Measurements from ENCODE around the gene RPTOR.
"Not testable (repeated sequence)": the region's sequence is repeated elsewhere in the genome, so short reads cannot be mapped to it uniquely, and the experiment has no call there.

RPTOR gene

DNA sequence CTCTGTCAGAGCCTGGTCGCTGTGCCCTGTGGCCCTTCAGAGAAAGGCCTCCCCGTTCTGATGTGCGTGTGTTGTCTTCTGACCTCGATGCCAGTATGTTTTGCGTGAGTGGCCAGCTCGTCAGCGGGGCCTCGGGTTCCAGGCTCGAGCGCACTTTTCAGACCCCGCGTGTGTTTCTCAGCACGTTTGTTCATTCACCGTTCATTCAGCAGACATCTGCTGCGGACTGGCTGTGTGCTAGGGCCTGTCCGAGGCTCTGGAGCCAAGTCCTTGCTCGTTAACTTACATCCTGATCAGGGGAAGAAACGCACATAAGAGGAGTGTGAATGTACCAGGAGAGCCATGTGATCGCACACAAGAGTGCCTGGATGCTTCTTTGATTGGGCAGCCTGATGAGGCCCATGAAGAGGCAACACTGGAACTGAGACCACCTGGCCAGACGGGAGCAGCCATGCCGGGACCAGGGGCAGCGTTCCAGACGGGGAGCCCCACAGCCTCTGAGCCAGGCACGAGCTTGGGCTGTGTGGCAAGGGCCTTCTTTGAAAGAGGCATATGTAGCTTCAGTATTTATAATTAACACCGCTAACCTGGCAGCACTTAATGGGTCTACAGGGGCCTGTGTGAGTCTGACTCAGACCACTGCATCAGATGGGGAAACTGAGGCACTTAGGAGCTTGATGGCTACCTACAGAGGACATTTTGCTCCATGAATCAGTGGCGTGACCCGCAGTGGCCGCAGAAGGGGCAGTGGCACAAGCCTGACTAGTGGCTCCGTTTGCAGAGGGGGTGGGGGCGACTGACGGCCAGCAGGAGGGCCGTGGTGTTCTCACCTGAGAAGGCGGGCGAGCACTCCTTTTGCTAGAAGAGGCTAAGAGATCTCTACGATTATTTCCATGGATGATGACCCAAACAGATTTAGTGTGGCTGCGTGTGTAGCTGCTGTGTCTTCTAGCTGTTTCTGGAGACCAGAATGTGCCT, 259.1 kb downstream of the RPTOR start:
- H3K27me3 Mint-ChIP-seq: no peaks in the 10 kb centered on the region
- no peak overlapping the region for H3K4me3 Mint-ChIP-seq
- H3K36me3 Mint-ChIP-seq (ENCODE audit: low read depth): peaks cover 62% of the 10 kb centered on the region
- peaks cover 29% of the 10 kb centered on the region for H3K4me1 Mint-ChIP-seq (ENCODE audit: low read depth)
- H3K9me3 Mint-ChIP-seq: peaks cover 18% of the 10 kb centered on the region
- peak; percentile 25 for DNase-seq
- H3K27ac Mint-ChIP-seq: peak overlapping the region; percentile 38

DNA sequence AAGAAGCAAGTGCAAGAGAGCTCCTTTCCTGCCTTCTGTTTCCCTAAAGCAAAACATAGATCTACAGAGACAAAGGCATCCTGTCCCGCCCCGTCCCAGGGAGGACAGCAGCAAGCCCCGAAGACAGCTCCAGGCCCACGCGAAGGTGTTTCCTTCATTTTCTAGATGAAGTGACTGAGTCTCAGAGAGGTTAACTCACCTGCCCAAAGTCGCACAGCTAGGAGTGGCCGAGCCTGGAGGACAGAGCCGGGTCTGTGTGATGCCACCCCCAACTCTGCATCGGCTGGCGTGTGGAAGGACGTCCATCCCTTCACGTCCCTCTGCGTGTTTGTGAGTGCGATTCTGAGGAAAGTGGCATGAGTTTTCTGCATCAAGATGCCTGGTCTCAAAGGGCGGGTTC, 259.8 kb downstream of the RPTOR start:
- peak overlapping the region; percentile 38 for H3K27ac Mint-ChIP-seq

DNA sequence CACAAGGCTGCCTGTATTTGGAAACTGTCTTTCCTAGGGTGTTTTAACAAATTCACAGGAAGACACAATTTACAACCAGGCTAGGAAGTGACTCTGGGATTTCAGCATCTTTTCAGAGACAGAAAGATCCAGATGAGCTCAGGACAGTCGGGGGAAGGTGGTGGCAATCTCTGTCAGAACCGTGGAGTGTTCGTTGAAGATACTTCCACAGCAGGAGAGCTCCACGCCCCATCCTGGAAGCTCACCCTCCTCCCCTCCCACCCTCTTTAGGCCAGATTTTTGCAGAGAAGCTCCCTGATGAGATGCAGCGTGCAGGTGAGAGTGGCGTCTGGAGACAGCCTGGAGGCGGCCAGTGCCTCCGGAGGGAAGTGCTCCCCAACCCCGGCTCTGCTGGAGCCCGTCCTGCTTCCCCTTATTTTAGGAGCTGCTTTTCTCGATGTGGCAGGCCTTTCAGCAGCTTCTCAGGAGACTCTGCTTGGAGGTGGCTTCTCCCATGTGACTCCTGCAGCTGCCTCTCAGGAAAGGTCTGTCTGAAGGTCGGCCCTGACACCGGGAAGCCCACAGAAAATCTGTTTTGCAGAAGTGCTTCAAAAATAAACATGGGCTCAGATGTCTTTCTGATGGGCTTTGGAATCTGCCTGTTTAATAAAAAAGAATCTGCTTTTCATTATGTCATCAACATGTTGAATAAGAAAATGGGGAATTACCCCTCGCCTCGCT, 260.6 kb downstream of the RPTOR start:
- no peaks in the 10 kb centered on the region for H3K27me3 Mint-ChIP-seq
- peaks cover 62% of the 10 kb centered on the region for H3K36me3 Mint-ChIP-seq (ENCODE audit: low read depth)
- H3K4me1 Mint-ChIP-seq (ENCODE audit: low read depth): peaks cover 24% of the 10 kb centered on the region
- H3K27ac Mint-ChIP-seq: peak overlapping the region; percentile 48
- H3K4me3 Mint-ChIP-seq: no peak overlapping the region
- H3K9me3 Mint-ChIP-seq: peaks cover 18% of the 10 kb centered on the region
- peak; percentile 20 for DNase-seq

More for the DNA sequence above, 259.8 kb downstream of the RPTOR start:
- no peak overlapping the region for H3K4me3 Mint-ChIP-seq
- H3K9me3 Mint-ChIP-seq: peaks cover 18% of the 10 kb centered on the region
- peak; percentile 31 for DNase-seq
- H3K27me3 Mint-ChIP-seq: no peaks in the 10 kb centered on the region
- H3K4me1 Mint-ChIP-seq (ENCODE audit: low read depth): peaks cover 24% of the 10 kb centered on the region
- peaks cover 59% of the 10 kb centered on the region for H3K36me3 Mint-ChIP-seq (ENCODE audit: low read depth)

DNA sequence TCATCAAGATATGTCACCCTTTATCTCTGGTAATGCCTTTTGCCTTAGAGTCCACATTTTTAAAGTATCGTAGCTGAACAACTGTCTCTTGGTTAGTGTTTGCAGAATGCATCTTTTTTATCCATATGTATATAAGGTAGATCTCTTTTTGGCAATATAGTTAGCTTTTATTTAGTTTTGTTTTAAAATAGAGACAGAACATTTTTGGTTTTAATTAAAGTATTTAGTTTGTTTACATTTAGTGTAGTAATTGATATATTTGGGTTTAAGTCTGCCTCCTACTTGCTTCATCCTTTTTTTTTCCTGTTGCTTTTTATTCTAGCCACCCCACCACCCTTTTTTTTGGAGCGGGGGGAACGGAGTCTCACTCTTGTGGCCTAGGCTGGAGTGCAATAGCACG, 262.4 kb downstream of the RPTOR start:
- Mint-ChIP-seq H3K4me3 (no peak overlapping the region), H3K27ac (no peak overlapping the region), H3K36me3 (ENCODE audit: low read depth) (peaks cover 68% of the 10 kb centered on the region), H3K4me1 (ENCODE audit: low read depth) (peaks cover 37% of the 10 kb centered on the region), H3K27me3 (no peaks in the 10 kb centered on the region), H3K9me3 (peaks cover 18% of the 10 kb centered on the region)
- DNase-seq: no peak

DNA sequence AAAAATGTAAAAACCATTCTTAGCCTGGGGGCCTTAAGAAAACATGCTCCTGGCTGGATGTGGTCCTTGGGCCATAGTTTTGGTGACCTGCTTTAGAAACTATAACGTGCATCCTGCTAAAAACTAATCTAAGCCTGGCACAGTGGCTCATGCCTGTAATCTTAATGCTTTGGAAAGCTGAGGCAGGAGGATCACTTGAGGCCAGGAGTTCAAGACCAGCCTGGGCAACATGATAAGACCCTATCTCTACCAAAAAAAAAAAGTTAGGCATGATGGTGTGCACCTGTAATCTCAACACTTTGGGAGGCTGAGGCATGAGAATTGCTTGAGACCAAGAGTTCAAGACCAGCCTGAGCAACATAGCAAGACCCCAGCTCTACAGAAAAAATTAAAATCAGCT, 263.2 kb downstream of the RPTOR start:
- Mint-ChIP-seq H3K9me3 (peaks cover 18% of the 10 kb centered on the region), H3K36me3 (ENCODE audit: low read depth) (peaks cover 77% of the 10 kb centered on the region), H3K27me3 (no peaks in the 10 kb centered on the region), H3K4me1 (ENCODE audit: low read depth) (peaks cover 46% of the 10 kb centered on the region), H3K27ac (no peak overlapping the region), H3K4me3 (no peak overlapping the region)
- DNase-seq: no peak

DNA sequence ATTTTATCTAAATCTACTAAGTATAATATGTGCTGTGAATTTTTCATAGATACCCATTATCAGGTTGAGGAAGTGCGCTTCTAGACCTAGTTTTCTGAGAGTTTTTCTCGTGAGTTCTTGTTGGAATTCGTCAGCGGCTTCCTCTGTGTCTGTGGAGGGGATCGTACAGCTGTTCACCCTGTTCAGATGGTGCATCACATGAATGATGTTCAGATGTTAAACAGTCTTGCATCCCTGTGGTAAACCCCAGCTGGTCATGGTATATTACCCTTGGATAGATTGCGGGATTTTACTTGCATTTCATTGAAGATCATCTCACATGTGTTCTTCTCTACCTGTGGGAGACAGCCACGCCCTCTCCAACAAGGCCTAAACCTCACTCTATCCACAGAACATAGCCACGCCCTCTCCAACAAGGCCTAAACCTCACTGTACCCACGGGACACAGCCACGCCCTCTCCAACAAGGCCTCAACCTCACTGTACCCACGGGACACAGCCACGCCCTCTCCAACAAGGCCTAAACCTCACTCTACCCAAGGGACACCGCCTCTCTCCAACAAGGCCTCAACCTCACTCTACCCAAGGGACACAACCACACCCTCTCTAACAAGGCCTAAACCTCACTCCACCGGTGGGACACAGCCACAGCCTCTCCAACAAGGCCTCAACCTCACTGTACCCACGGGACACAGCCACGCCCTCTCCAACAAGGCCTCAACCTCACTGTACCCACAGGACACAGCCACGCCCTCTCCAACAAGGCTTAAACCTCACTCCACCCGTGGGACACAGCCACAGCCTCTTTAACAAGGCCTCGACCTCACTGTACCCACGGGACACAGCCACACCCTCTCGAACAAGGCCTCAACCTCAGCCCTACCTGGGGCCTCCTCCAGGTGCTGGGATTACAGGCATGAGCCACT, 266.8 kb downstream of the RPTOR start:
- H3K9me3 Mint-ChIP-seq: peaks cover 10% of the 10 kb centered on the region
- peaks cover 70% of the 10 kb centered on the region for H3K36me3 Mint-ChIP-seq (ENCODE audit: low read depth)
- peak overlapping the region; percentile 87 for H3K27ac Mint-ChIP-seq
- H3K4me3 Mint-ChIP-seq: no peak overlapping the region
- DNase-seq: peak; percentile 31
- no peaks in the 10 kb centered on the region for H3K27me3 Mint-ChIP-seq
- H3K4me1 Mint-ChIP-seq (ENCODE audit: low read depth): peaks cover 36% of the 10 kb centered on the region

DNA sequence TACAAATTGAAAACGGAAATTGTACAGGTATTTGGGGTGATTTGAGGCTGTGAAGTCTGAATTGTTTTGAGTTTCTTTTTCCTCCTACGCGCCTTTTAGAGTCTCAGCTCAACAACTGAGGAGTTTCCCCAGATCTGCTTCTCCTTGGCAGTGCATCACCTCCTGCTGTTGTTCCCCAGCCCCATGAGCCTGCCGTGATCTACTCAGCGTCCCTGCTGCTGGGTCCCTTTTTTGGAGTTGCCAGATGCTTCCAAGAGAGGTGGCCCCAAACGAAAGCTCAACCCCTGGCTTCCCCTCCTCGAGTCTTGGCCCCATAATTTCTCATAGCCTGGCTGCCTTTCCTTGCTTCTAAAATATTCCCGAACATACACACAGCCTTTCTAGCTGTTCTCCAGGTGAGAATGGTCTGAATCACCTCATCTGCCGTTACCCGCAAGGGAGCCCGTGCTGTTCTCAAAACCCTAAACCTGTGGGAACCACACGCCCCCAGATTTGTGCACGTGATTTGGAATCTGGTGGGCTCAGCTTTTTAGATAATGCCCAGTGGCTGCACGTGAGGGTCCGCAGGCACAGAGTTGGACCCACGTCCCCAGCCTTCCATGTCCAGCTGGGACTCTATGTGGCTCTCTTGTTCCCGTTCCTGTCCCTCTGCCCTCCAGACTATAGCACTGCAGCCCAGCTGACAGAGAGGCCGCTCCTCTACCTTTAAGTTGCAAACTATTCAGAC, 267.9 kb downstream of the RPTOR start:
- Mint-ChIP-seq H3K4me3 (no peak overlapping the region), H3K27me3 (no peaks in the 10 kb centered on the region), H3K36me3 (ENCODE audit: low read depth) (peaks cover 67% of the 10 kb centered on the region), H3K9me3 (peaks cover 2% of the 10 kb centered on the region), H3K4me1 (ENCODE audit: low read depth) (peaks cover 44% of the 10 kb centered on the region), H3K27ac (peak overlapping the region; percentile 87)
- peak; percentile 37 for DNase-seq

DNA sequence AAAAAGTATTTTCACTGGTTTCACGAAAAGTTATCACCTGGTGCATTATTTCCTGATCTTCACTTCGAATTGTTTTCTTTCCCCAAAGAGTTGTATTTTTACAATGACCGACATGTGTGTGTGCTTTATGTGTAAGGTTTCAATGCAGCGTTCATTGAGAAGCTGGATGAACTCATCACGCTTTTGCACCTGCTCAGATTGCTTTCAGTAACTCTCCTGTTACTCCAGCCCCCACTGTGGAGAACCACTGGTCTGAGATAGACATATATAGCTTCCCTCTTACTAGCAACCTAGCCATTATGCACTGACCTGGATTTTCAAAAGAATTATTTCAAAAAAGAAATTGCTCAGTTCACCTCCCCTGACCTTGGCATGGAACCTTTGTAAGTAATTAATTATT, 268.7 kb downstream of the RPTOR start:
- Mint-ChIP-seq H3K36me3 (ENCODE audit: low read depth) (peaks cover 66% of the 10 kb centered on the region), H3K4me3 (no peak overlapping the region), H3K27ac (no peak overlapping the region), H3K9me3 (no peaks in the 10 kb centered on the region), H3K4me1 (ENCODE audit: low read depth) (peaks cover 52% of the 10 kb centered on the region), H3K27me3 (no peaks in the 10 kb centered on the region)
- DNase-seq: no peak

DNA sequence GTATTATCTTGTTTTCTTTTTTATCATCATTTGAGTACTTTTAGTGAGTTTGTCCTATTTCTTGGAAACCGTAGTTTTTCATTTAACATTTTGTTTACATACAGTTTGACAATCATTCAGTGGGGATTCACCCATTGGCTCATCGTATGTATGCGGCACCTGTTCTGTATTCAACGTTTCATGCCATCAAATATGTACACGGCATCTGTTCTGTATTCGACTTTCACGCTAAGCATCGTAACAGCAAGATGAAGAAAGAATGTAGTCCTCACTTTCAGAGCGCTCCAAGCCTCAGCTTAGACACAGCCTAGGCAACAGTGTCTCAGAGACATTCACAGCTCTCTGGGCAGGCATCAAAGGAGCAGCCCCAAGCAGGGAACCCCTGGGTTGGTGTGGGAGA, 269.9 kb downstream of the RPTOR start:
- H3K4me3 Mint-ChIP-seq: no peak overlapping the region
- H3K27ac Mint-ChIP-seq: no peak overlapping the region
- H3K4me1 Mint-ChIP-seq (ENCODE audit: low read depth): peaks cover 63% of the 10 kb centered on the region
- no peak for DNase-seq
- H3K36me3 Mint-ChIP-seq (ENCODE audit: low read depth): peaks cover 66% of the 10 kb centered on the region
- no peaks in the 10 kb centered on the region for H3K9me3 Mint-ChIP-seq
- H3K27me3 Mint-ChIP-seq: no peaks in the 10 kb centered on the region

DNA sequence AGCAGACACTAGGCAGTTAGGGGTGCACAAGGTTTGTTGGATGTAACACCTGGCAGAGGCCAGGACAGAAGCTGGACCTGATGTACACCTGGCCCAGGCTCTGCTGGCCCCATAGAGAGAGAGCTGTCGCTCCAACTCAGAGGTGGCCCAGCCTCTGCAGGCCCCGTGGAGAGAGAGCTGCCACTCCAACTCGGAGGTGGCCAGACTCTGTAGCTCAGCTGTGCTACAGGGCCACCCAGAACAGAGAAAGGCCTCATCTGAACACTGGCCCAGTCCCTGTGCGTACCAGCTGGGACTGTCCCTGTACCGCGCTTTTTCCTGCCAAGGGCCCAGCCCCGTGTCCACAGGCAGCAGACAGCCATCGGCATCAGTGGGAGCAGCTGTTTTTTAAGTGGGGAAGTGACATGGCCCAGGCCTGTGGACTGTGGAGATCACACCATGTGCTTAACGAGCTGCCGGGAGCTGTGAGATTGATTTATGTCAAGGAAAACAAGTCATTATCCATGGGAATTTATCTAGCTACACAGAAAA, 270.6 kb downstream of the RPTOR start:
- H3K27me3 Mint-ChIP-seq: no peaks in the 10 kb centered on the region
- H3K4me3 Mint-ChIP-seq: no peak overlapping the region
- H3K36me3 Mint-ChIP-seq (ENCODE audit: low read depth): peaks cover 67% of the 10 kb centered on the region
- peaks cover 69% of the 10 kb centered on the region for H3K4me1 Mint-ChIP-seq (ENCODE audit: low read depth)
- no peak for DNase-seq
- H3K9me3 Mint-ChIP-seq: no peaks in the 10 kb centered on the region
- H3K27ac Mint-ChIP-seq: peak overlapping the region; percentile 59

DNA sequence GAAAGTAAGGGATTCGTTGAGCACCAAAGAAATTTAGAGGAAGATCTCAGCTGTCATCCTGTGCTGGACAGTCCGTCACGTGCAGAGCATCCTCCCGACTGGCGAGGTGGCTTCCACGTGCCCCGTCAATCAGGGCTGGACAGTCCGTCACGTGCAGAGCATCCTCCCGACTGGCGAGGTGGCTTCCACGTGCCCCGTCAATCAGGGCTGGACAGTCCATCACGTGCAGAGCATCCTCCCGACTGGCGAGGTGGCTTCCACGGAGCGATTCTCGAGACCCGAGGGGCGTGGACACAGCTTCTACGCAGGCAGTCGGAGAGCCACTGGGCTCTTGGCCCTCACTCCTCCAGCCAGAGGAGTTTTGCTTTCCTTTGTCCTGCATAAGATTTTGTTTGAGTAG, 271.1 kb downstream of the RPTOR start:
- peak overlapping the region; percentile 59 for H3K27ac Mint-ChIP-seq
- not testable (repeated sequence) for H3K27me3 Mint-ChIP-seq, H3K9me3 Mint-ChIP-seq, H3K4me3 Mint-ChIP-seq, DNase-seq
- H3K4me1 Mint-ChIP-seq (ENCODE audit: low read depth): peaks cover 67% of the 10 kb centered on the region
- H3K36me3 Mint-ChIP-seq (ENCODE audit: low read depth): peaks cover 66% of the 10 kb centered on the region

DNA sequence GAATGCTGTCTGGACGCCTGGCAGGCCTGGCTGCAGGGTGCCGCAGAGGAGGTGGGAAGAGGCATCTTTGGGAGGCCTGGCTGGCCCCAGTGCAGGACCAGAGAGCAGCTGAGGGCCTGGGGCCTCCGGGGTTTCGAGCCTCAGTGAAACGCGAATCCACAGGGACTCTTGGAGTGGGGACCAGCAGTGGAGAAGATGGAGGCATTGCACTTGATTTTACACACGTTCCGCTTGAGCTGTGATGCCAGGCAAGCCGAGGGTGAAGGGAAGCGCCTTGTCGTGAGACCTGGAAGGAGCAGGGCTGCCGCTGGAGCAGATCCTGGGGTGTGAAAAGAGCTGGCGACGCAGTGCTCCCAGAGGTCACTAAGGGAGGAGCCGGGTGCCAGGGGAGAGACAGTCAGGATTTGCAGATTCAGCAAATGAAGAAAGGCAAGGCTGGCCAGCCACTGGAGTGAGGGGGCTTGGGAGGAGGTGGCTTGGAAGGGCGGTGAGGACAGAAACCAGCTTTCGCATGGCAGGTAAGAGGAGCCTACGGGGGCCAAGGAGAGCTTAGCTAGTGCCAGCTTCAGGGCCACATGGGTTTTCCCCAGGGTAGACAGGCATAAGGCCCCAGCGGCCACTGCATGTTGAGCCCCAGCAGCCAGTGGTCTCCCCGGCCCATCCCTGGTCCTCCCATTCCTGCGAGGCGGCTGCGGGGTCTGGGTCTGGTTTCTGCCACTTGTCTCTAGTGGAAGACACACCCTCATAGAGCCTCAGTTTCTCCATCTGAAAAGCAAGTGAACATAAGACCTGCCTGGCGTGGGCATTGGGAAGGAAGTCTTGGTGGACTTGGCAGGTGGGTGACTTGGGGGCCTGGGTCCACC, 271.8 kb downstream of the RPTOR start:
- peak overlapping the region; percentile 19 for H3K27ac Mint-ChIP-seq
- H3K4me1 Mint-ChIP-seq (ENCODE audit: low read depth): peaks cover 61% of the 10 kb centered on the region
- H3K4me3 Mint-ChIP-seq: no peak overlapping the region
- H3K36me3 Mint-ChIP-seq (ENCODE audit: low read depth): peaks cover 65% of the 10 kb centered on the region
- no peak for DNase-seq
- H3K9me3 Mint-ChIP-seq: no peaks in the 10 kb centered on the region
- no peaks in the 10 kb centered on the region for H3K27me3 Mint-ChIP-seq

Data from activated T-cell treated with anti-CD3 and anti-CD28 coated beads, Interleukin-2, amount 50 U/mL, for 24 hours (primary cell).